Activated effector memory CD4-positive, alpha-beta T cell treated with anti-CD3 and anti-CD28 coated beads, Interleukin-2, amount 50 U/mL, for 16 hours (primary cell): ENCODE measurements around the gene SLC15A1.

Source experiments
- DNase-seq: peaks from one replicate; pipeline ENCODE4 v3.0.0-alpha.2; 2020

Gene SLC15A1

DNA sequence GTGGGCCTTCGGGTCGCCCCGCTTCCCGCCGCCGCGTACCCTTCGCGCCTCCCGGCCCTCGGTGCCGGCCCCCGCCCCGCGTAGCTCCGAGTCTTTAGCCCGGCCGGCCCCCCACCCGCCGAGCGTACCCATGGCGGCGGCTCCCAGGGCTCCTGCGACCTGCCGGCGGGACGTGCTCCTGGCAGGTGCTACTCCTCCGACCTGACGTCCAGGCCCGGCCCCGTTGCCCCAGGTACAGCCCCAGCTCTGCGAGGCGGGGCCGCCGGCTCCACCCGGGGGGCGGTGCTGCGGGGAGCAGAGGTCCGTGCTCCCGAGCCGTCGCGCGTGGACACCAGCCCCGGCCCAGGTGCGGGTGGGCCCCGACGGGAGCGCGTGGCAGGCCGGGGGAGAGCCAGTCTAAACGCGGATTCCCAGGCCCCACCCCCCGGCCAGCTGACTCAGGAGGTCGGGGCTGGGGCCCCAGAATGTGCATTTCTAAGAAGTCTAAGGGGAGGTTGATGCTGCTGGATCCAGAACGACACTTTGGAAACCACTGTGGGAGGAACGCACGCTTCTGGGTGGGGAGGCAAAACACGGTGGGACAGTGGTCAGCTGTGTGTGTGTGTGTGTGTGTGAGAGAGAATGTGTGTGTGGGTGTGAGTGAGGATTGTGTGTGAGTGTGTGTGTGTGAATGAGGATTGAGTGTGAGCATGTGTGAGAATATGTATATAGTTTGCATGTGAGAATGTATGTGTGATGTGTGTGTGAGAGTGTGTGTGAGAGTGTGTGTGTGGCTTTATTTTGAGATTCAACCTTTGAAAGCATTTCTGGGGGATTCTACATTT lies at the start of gene SLC15A1:
TSS of gene SLC15A1 (minus strand) at position 206 of the 824 bp plus-strand sequence. CDS start at position 132, 74 bp downstream.
- no peak for DNase-seq

DNA sequence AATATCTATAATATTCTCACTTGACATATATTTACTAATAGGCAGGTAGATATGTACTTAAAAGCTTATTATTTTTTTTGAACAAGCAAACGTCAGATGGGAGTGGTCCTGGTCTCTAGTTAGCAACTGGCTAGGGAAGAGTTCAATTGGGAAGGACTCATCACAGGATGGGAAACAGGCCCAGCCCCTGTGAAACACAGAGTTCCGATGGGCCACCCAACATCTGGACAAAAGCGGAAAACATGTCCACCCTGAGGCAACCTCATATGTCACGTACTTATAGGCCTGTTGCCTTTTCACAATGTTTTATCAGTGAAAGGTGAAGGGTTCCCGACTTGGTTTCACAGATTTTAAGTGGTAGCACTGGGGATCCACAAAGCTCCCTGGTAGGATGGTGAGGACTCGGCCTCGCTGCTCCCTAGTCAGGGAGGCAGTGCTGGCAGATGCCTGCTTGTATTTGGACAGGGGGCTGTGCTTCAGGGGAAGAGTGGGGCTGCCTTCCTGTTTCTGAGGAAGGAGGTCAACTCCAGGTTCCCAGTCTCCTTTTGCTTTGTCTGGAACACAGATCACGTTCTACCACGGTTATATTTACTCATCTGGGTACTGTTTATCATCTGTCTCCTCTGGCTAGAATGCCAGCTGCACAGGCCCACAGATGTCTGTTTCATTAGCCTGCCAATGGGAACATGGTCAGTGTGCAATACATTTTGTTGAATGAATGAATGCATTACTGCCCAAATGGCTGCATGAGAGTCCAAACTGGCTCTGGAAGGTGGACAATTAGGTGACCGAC lies 49.4 kb upstream of the SLC15A1 start:
- DNase-seq: no peak

DNA sequence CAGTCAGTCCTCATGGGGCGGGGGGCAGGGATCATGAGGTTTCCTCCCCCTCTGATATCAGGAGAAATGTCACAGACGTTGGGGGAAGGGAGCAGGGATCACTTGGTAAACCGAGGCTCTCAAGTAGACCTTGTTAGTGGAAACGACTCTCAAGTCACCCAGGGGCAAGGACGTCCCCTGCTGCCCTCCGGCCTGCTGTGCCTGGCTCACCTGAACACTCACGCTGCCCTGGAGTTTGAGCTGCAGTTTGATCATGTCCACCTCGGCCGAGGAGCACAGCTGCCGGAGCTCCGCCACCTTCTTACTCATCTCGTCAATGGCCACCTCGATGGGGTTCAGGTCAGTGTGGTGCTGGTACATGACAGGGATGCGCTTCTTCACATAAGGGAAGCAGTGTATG lies 47.6 kb upstream of the SLC15A1 start:
- no peak for DNase-seq

DNA sequence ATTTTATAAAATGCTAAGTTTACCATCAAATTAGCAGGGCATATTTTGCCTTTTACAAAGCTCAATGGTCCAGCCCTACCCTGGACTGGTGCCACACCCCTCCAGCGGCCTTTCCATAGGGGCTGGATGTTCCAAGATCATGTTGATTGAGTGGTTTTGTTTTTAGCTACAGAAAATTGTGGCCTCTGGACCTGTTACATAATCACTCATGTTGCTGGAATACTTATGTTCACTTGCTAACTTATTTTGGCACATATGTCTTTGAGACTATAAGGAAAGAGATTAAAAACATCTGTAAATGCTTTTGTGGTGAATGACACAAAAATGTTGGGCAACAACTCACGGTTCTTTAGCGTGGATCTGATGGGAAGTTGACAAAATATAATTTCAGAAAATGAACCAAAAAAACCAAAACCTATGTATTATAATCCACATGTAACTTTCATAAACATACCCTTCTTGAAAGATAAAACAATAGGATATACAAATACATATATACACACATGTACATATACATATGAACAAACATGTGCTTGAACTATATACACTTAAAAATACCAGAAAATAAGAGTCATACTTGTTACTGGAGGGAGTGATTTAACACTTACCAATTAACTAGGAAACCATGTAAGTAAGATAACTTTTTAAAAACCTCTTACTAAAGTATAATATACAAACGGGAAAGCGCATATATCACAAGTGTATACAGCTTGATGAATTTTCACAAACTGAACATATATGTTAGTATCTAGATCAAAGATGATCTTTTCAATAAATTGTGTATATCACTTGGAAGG lies 46.6 kb upstream of the SLC15A1 start:
- DNase-seq: no peak

- no peak for DNase-seq
Measured at GRCh38 chr13:98797456-98797855, 45.0 kb upstream of the SLC15A1 start.

GRCh38 chr13:98796798-98797197 lies 44.3 kb upstream of the SLC15A1 start:
- DNase-seq: no peak

- DNase-seq: no peak
Measured at GRCh38 chr13:98796191-98796590, 43.7 kb upstream of the SLC15A1 start.

GRCh38 chr13:98795220-98795619 lies 42.7 kb upstream of the SLC15A1 start:
- DNase-seq: no peak

DNA sequence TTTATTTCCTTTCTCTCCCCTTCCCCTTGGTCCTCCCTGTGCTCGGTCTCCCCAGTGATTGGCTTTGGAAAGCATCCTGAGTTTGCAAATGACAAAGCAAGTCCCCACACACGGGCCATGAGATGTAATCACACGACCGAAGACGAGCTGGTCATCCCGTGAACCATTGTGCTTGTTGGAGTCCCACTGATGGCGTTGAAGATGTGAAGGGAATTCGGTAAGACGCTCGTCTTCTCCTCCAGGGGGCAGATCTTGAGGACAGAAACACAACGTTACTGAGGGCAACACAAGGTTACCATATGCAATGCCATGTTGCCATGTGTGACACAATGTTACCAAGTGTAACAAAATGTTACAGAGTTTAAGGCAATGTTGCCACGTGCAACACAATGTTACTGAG lies 42.0 kb upstream of the SLC15A1 start:
- no peak for DNase-seq

GRCh38 chr13:98792785-98793495 lies 40.5 kb upstream of the SLC15A1 start:
- DNase-seq: no peak

DNA sequence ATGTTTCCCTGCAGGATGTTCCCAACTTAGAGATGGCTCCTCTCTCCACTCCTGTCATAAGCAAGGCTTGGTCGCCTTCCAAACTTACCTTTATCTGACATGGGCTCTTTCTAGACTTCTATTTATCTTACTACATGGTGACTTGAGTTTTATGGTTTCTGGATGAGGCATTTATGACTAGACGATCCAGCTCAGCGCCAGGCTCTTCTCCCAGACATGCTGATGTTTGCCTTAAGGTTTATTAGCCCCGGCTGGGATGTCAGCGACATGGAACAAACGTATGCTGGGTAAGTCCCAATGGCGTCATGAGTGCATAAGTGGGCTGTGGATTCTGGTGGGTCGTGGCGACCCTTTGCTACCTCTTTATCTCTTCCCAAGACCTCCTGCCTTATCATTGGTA lies 39.8 kb upstream of the SLC15A1 start:
- no peak for DNase-seq

GRCh38 chr13:98791611-98792010 lies 39.1 kb upstream of the SLC15A1 start:
- DNase-seq: no peak

DNA sequence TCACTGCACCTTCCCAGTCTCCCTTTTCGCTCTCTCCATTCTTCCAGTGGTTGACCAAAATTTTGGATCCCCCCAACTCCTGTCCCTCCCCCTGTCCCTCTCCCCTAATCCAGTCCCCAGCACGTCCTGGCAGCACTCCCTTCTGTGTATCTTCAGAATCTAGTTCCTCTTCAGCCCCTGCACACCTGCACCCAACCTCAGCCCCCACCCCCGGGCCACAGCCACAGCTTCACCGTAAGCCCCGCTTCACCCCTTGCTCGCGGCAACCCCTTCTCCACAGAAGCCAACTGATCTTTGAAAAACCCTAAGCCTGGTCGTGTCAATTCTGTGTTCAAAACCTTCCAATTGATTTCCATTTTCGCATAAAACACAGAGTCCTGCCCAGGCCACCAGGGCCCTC lies 35.5 kb upstream of the SLC15A1 start:
- no peak for DNase-seq

- no peak for DNase-seq
Measured at GRCh38 chr13:98787173-98787572, 34.7 kb upstream of the SLC15A1 start.

- no peak for DNase-seq
Measured at GRCh38 chr13:98786023-98786422, 33.6 kb upstream of the SLC15A1 start.

- DNase-seq: no peak
Measured at GRCh38 chr13:98785405-98785804, 32.9 kb upstream of the SLC15A1 start.

GRCh38 chr13:98784666-98785065 lies 32.2 kb upstream of the SLC15A1 start:
- no peak for DNase-seq

DNA sequence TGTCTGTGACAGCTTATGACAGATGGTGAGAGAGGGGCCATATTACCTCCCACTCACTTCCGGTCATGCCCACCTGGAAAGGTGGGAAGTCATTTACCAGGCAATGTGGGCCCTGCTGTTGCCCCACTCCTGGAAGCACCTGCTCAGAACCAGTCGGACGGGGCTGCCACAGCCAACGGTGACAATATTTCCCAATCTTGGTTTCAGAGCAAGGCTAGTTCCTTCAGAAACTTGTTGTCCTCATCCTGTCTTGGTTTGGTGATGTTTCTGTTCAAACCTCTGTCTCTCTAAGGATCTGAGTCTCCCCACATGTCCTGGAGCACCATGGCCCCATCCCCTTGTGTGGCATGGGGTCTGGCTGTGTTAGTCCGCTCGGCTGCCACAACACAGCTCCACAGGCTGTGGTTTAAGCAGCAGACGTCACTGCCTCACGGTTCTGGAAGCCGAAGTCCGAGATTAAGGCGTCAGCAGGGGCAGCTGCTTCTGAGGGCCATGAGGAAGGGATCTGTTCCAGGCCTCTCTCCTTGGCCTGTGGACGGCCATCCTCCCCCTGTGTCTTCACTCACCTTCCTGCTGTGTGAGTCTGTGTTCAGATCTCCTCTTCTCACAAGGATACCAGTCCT lies 31.5 kb upstream of the SLC15A1 start:
- no peak for DNase-seq

- no peak for DNase-seq
Measured at GRCh38 chr13:98782654-98783053, 30.2 kb upstream of the SLC15A1 start.

GRCh38 chr13:98781905-98782304 lies 29.4 kb upstream of the SLC15A1 start:
- no peak for DNase-seq

GRCh38 chr13:98781470-98781869 lies 29.0 kb upstream of the SLC15A1 start:
- no peak for DNase-seq

GRCh38 chr13:98781045-98781444 lies 28.6 kb upstream of the SLC15A1 start:
- DNase-seq: no peak
